Brain microvascular endothelial cell (primary cell): ENCODE measurements around the gene WDR55.
A peak's percentile ranks its signal among the peaks of the same experiment; 100 is the strongest.
"Not testable (repeated sequence)": the region's sequence is repeated elsewhere in the genome, so short reads cannot be mapped to it uniquely, and the experiment has no call there.

Experiments
- DNase-seq: peaks from one replicate; pipeline ENCODE4 v3.0.0-alpha.2; 2020
- H3K27ac ChIP-seq: fragments of 250-450 bp; sonication (Bioruptor Pico); 2 replicates; pipeline ENCODE4 v1.5.1; 2020; ENCODE audit warnings: mild to moderate bottlenecking, moderate library complexity
- H3K27me3 ChIP-seq: fragments of 250-450 bp; sonication (Bioruptor Pico); replicated peaks from 2 replicates; pipeline ENCODE4 v1.5.1; 2020; ENCODE audit warnings: mild to moderate bottlenecking
- H3K36me3 ChIP-seq: fragments of 250-450 bp; sonication (Bioruptor Pico); replicated peaks from 2 replicates; pipeline ENCODE4 v1.5.1; 2020; ENCODE audit warnings: mild to moderate bottlenecking
- H3K4me3 ChIP-seq: 2 replicates; pipeline ENCODE4 v1.5.1; 2011; ENCODE audit warnings: low read depth, mild to moderate bottlenecking, control low read depth, low read length, moderate library complexity
- in situ Hi-C: cut with HindIII; loops from 2 replicates; pipeline ENCODE4 v1.10.0; 2017; ENCODE audit warnings: low sequenced_read_pairs, low pct_ligation_motif_present
- TF ChIP-seq, protein P1 (sequence below): IDR thresholded peaks from 2 replicates; pipeline ENCODE4 v1.5.1; 2011; ENCODE audit warnings: low read depth, mild to moderate bottlenecking, moderate library complexity, low read length, control low read depth, inconsistent platforms; ENCODE audit errors: missing control alignments

Gene WDR55

DNA sequence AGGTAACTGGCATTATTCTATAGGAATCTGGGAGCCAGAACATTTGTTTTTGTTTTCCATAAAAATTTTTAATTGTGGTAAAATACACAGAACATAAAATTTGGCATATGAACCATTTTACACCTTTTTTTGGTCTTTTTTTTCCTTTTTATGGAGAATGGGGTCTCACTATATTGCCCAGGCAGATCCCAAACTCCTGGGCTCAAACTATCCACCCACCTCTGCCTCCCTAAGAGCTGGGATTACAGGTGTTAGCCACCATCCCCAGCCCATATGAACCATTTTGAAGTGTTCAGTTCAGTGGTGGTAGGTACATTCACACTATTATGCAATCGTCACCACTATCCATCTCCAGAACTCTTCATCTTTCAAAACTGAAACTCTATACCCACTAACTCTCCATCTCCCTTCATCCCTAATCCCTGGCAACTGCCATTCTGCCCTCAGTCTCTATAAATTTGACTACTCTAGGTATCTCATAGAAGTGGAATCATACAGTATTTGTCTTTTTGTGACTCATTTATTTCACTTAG lies 48.9 kb downstream of the WDR55 start:
- no peaks in the 10 kb centered on the region for H3K36me3 ChIP-seq
- no peaks in the 10 kb centered on the region for H3K27me3 ChIP-seq
- TF ChIP-seq, protein P1, sequence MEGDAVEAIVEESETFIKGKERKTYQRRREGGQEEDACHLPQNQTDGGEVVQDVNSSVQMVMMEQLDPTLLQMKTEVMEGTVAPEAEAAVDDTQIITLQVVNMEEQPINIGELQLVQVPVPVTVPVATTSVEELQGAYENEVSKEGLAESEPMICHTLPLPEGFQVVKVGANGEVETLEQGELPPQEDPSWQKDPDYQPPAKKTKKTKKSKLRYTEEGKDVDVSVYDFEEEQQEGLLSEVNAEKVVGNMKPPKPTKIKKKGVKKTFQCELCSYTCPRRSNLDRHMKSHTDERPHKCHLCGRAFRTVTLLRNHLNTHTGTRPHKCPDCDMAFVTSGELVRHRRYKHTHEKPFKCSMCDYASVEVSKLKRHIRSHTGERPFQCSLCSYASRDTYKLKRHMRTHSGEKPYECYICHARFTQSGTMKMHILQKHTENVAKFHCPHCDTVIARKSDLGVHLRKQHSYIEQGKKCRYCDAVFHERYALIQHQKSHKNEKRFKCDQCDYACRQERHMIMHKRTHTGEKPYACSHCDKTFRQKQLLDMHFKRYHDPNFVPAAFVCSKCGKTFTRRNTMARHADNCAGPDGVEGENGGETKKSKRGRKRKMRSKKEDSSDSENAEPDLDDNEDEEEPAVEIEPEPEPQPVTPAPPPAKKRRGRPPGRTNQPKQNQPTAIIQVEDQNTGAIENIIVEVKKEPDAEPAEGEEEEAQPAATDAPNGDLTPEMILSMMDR: no peak
- no peak for DNase-seq
- no peak overlapping the region for H3K4me3 ChIP-seq
- no peak overlapping the region for H3K27ac ChIP-seq
- in situ Hi-C loops: no loop called here

DNA sequence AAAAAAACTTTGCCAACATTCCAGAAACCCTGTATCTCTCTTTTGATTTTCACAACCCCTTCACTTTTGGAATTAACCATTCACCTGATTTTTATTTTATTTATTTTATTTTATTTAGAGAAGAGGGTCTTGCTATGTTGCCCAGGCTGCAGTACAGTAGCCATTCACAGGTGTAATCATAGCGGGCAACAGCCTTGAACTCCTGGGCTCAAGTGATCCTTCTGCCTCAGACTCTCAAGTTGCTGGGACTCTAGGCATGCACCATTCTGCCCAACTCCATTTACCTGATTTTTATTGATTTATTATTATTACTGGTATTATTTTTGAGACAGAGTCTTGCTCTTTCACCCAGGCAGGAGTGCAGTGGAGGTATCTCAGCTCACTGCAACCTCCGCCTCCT lies 51.5 kb downstream of the WDR55 start:
- DNase-seq, in situ Hi-C loops, H3K4me3 ChIP-seq, H3K36me3 ChIP-seq, H3K27me3 ChIP-seq, H3K27ac ChIP-seq: not testable (repeated sequence)

DNA sequence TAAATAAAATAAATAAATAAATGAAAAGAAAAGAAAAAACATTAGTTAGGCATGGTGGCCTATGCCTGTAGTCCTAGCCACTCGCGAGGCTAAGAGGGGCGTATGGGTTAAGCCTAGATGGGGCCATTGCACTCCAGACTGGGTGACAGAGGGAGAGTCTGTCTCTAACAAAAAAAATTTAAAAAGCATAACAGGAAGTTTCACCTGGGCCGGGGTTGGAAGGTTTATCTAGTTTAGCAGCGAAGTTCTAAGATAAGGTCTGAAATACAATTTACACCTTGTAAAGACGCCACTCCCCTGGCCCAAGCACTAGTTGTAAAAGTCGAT lies 53.5 kb downstream of the WDR55 start:
- Histone ChIP-seq H3K27me3 (no peaks in the 10 kb centered on the region), H3K27ac (peak overlapping the region; percentile 56), H3K4me3 (peak overlapping the region; percentile 44), H3K36me3 (no peaks in the 10 kb centered on the region)
- no peak for DNase-seq
- in situ Hi-C loops: no loop called here
- TF ChIP-seq, protein P1: no peak

- H3K27ac ChIP-seq, H3K27me3 ChIP-seq, in situ Hi-C loops, DNase-seq, H3K4me3 ChIP-seq, H3K36me3 ChIP-seq: not testable (repeated sequence)
These were observed 56.0 kb downstream of the WDR55 start for GRCh38 chr5:140720738-140721137.

DNA sequence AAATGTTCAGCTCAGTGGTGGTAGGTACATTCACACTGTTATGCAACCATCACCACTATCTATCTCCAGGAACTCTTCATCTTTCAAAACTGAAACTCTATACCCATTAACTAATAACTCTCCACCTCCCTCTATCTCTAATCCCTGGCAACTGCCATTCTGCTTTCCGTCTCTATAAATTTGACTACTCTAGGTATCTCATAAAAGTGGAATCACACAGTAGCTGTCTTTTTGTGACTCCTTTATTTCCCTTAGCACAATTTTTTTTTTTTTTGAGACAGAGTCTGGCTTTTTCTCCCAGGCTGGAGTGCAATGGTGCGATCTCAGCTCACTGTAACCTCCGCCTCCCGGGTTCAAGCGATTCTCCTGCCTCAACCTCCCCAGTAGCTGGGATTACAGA lies 56.7 kb downstream of the WDR55 start:
- in situ Hi-C loops, DNase-seq, H3K27me3 ChIP-seq, H3K4me3 ChIP-seq, H3K36me3 ChIP-seq, H3K27ac ChIP-seq: not testable (repeated sequence)
